ENCODE results near the gene KPRP. TPM values are rescaled to one million over a fixed set of nuclear protein-coding genes. Genes with fewer than 3 reads are reported as not detected.

Gene KPRP
- polyA plus RNA-seq, 1 donor (not counting 4 experiments of a cell fraction or from before 2014, with no cell fraction given), result 0.90 TPM

DNA sequence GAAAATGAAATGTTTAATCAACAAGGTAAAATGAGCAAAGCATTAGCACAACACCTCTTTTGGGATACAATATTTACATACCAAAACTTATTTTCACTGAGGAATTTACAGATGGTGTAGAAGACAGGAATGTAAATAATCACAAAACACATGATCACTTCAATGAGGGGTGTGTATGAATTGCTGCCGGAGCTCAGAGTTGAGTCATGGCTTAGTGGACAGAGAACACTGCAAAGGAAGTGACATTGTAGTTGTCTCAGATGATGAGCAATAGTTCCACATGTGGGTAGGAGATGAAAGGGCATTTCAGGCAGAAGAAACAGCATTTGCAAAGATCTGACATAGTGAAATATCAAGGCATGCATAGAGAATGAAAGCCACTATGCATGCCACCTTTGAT is 5.6 kb upstream of the KPRP start:
- no peak for TF ChIP-seq EZH2 (IDR thresholded peaks at IDR 0.05; ENCODE audit: low read length)
- TF ChIP-seq, protein P1, sequence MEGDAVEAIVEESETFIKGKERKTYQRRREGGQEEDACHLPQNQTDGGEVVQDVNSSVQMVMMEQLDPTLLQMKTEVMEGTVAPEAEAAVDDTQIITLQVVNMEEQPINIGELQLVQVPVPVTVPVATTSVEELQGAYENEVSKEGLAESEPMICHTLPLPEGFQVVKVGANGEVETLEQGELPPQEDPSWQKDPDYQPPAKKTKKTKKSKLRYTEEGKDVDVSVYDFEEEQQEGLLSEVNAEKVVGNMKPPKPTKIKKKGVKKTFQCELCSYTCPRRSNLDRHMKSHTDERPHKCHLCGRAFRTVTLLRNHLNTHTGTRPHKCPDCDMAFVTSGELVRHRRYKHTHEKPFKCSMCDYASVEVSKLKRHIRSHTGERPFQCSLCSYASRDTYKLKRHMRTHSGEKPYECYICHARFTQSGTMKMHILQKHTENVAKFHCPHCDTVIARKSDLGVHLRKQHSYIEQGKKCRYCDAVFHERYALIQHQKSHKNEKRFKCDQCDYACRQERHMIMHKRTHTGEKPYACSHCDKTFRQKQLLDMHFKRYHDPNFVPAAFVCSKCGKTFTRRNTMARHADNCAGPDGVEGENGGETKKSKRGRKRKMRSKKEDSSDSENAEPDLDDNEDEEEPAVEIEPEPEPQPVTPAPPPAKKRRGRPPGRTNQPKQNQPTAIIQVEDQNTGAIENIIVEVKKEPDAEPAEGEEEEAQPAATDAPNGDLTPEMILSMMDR (optimal IDR thresholded peaks at IDR 0.05 in 1 of 3, IDR thresholded peaks at IDR 0.05 in 1 of 3, conservative IDR thresholded peaks at IDR 0.05 in 1 of 3; ENCODE audit: extremely low read depth in 1 of 3, insufficient read depth in 2 of 3, low read length in 3 of 3), result no peak
- peaks cover 19% of the 10 kb centered on the region for H3K4me1 ChIP-seq (ENCODE audit: control insufficient read depth, extremely low read depth, insufficient read depth, low read length)
- no peaks in the 10 kb centered on the region for H3K36me3 ChIP-seq (ENCODE audit: control insufficient read depth in 2 of 2, extremely low read depth in 1 of 2, insufficient read depth in 2 of 2, low read length in 2 of 2)
- no peak overlapping the region for H3K9ac ChIP-seq (ENCODE audit: control insufficient read depth, extremely low read depth, insufficient read depth, low read length)
- peak overlapping the region; percentile 36 for H3K27ac ChIP-seq (ENCODE audit: control insufficient read depth, insufficient read depth, low read length)
- no peak overlapping the region for H2AFZ ChIP-seq (ENCODE audit: control insufficient read depth, low read length)
- no peaks in the 10 kb centered on the region for H4K20me1 ChIP-seq (ENCODE audit: control insufficient read depth, extremely low read depth, insufficient read depth, low read length)
- peak; percentile 74 for DNase-seq (ENCODE audit: low read depth, low spot score)
- no peaks in the 10 kb centered on the region for H3K79me2 ChIP-seq (ENCODE audit: control insufficient read depth, insufficient read depth, low read length)
- no peak overlapping the region for H3K4me3 ChIP-seq (ENCODE audit: control insufficient read depth in 2 of 3, extremely low read depth in 1 of 3, insufficient read depth in 2 of 3, low read depth in 1 of 3, low read length in 3 of 3)
- dilution Hi-C loops (cut with MboI; ENCODE audit: extremely low pct_ligation_motif_present, low sequenced_read_pairs), result no loop called here
- peak overlapping the region; percentile 54 for H3K4me2 ChIP-seq (ENCODE audit: control insufficient read depth, extremely low read depth, insufficient read depth, low read depth, low read length)
- no peaks in the 10 kb centered on the region for H3K27me3 ChIP-seq (ENCODE audit: control insufficient read depth, extremely low read depth, insufficient read depth, low read length)
- H3K9me3 ChIP-seq (ENCODE audit: control insufficient read depth, low read depth, low read length), result no peaks in the 10 kb centered on the region
- FAIRE-seq, result peak; percentile 99
- H3K9me1 ChIP-seq (ENCODE audit: control insufficient read depth, extremely low read depth, insufficient read depth, low read length), result no peaks in the 10 kb centered on the region

DNA sequence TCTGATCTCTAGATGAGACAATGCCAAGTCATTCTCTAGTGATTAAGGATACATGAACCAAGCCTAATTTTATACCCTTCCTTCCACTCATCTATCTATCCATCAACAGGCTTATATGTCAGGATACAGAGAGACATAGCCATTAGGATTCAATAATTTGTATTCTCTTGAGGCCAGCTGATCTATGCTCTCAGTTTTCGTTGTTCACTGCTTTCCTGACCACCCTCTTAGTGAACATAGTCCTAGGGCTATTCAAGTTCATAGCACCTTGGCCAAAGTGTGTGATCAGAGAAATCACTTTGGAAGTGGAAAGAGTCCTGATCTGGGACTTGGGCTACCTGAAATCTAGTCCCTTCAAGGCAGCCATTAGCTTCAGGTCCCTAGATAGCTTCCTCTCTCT is 4.2 kb upstream of the KPRP start:
- dilution Hi-C loops (cut with MboI; ENCODE audit: extremely low pct_ligation_motif_present, low sequenced_read_pairs), result no loop called here
- H3K9me3 ChIP-seq (ENCODE audit: control insufficient read depth, low read depth, low read length), result no peaks in the 10 kb centered on the region
- H3K36me3 ChIP-seq (ENCODE audit: control insufficient read depth in 2 of 2, extremely low read depth in 1 of 2, insufficient read depth in 2 of 2, low read length in 2 of 2), result no peaks in the 10 kb centered on the region
- H2AFZ ChIP-seq (ENCODE audit: control insufficient read depth, low read length), result no peak overlapping the region
- peaks cover 27% of the 10 kb centered on the region for H3K4me1 ChIP-seq (ENCODE audit: control insufficient read depth, extremely low read depth, insufficient read depth, low read length)
- no peaks in the 10 kb centered on the region for H4K20me1 ChIP-seq (ENCODE audit: control insufficient read depth, extremely low read depth, insufficient read depth, low read length)
- no peak for DNase-seq (ENCODE audit: low read depth, low spot score)
- no peak for FAIRE-seq
- H3K27me3 ChIP-seq (ENCODE audit: control insufficient read depth, extremely low read depth, insufficient read depth, low read length), result no peaks in the 10 kb centered on the region
- H3K4me2 ChIP-seq (ENCODE audit: control insufficient read depth, extremely low read depth, insufficient read depth, low read depth, low read length), result no peak overlapping the region
- H3K27ac ChIP-seq (ENCODE audit: control insufficient read depth, insufficient read depth, low read length), result no peak overlapping the region
- H3K9me1 ChIP-seq (ENCODE audit: control insufficient read depth, extremely low read depth, insufficient read depth, low read length), result no peaks in the 10 kb centered on the region
- TF ChIP-seq, protein P1 (optimal IDR thresholded peaks at IDR 0.05 in 1 of 3, IDR thresholded peaks at IDR 0.05 in 1 of 3, conservative IDR thresholded peaks at IDR 0.05 in 1 of 3; ENCODE audit: extremely low read depth in 1 of 3, insufficient read depth in 2 of 3, low read length in 3 of 3), result no peak
- no peak for TF ChIP-seq EZH2 (IDR thresholded peaks at IDR 0.05; ENCODE audit: low read length)
- H3K9ac ChIP-seq (ENCODE audit: control insufficient read depth, extremely low read depth, insufficient read depth, low read length), result no peak overlapping the region
- H3K79me2 ChIP-seq (ENCODE audit: control insufficient read depth, insufficient read depth, low read length), result no peaks in the 10 kb centered on the region
- H3K4me3 ChIP-seq (ENCODE audit: control insufficient read depth in 2 of 3, extremely low read depth in 1 of 3, insufficient read depth in 2 of 3, low read depth in 1 of 3, low read length in 3 of 3), result no peak overlapping the region

All from keratinocyte (primary cell).